Non-pigmented ciliary epithelial cell (primary cell): Measurements from ENCODE around the gene MT1F.
A peak's percentile ranks its signal among the peaks of the same experiment; 100 is the strongest.
"Not testable (repeated sequence)": the region's sequence is repeated elsewhere in the genome, so short reads cannot be mapped to it uniquely, and the experiment has no call there.

ENCODE experiments used
- DNase-seq: peaks from one replicate; pipeline ENCODE4 v3.0.0-alpha.2; 2010; ENCODE audit warnings: low read depth

The MT1F gene

DNA sequence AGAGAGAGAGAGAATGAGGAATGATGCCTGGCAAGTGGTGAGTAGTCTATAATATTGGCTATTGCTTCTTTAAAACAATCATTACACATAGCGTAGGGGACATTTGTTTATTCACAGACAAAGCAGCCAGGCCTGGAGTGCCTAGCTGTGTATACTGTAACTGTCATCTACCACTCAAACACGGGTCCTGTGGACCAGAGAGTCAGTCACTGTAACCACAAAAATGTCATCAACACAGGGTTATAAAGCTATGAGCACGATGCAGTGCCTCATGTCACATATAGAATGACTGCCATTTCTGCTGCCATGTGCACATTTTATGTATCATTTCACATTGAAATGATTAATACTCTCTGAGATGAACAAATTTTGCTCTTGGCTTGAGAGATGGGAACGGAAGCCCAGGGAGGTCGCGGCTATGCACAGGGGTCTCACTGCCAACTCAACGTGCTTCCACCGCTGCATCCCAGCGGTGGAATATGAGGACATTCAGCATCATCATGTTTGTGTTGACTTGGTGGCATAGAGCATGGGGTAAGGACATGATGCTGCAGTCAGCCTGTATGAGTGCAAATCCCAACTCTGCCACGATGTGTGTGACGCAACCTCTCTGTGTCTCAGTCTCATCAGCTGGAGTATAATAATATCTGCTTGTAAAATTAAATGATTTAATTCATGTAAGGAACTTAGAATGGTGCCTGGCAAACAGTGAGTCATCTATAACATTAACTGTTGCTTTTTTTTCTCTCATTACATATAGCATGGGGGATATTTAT, 15.2 kb downstream of the MT1F start:
- DNase-seq = no peak

DNA sequence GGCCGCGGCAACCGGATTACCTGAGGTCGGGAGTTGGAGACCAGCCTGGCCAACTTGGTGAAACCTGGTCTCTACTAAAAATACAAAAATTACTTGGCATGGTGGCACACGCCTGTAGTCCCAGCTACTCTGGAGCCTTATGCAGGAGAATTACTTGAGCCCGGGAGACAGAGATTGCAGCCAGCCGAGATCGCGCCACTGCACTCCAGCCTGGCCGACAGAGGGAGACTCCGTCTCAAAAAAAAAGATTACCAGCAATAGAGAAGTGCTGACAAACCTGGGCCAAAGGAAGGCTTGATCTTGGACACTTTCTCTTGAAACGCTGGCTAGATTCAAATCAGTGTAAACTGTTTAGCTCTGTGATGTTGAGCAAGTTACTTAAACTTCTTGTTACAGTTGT, 16.2 kb downstream of the MT1F start:
- no peak for DNase-seq

DNA sequence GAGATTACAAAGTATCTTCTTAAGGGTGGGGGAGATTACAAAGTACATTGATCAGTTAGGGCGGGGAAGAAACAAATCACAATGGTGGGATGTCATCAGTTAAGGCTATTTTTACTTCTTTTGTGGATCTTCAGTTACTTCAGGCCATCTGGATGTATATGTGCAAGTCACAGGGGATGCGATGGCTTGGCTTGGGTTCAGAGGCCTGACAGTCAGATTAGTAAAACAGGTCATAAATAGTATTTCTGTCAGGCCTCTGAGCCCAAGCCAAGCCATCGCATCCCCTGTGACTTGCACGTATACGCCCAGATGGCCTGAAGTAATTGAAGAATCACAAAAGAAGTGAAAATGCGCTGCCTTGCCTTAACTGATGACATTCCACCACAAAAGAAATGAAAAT, 16.8 kb downstream of the MT1F start:
- not testable (repeated sequence) for DNase-seq

DNA sequence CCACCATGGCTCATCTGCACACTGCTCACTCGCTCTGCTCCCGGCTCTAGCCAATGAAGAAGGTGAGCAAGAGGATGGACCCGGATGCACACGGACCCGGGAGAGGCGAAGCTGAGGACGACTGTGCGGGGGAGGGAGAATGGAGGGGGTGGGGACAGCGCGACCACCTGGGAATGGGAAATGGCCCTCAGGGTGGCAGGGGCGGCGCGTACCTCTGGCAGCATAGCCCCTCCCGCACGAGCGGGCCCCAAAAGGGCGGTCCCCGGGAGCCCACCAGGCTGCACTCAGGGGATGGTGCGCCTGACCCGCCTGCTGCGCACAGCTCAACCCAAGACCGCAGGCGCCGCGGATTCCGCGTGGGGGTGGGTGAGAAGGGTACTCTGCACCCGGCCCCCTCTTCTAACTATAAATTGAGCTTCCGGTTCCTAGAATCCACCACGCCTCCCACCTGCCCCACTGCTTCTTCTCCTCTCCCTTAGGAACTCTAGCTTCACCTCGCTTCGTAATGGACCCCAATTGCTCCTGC, 18.0 kb downstream of the MT1F start:
- no peak for DNase-seq

DNA sequence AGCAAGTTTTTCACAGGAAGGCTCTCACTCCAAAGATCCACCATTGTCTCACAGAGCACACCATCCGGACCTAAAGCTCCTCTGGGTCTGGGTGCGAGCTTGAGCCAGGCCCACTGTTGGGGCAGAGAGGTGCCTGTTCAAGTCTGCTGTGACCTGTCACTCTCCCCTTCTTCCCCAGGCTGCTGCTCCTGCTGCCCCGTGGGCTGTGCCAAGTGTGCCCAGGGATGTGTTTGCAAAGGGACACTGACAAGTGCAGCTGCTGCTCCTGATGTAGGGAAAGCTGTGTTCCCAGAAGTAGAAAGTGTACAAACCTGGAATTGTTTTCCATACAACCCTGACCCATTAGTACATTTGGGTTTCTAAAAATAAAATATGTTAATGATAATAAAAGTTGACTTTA, 19.7 kb downstream of the MT1F start:
- DNase-seq = no peak

DNA sequence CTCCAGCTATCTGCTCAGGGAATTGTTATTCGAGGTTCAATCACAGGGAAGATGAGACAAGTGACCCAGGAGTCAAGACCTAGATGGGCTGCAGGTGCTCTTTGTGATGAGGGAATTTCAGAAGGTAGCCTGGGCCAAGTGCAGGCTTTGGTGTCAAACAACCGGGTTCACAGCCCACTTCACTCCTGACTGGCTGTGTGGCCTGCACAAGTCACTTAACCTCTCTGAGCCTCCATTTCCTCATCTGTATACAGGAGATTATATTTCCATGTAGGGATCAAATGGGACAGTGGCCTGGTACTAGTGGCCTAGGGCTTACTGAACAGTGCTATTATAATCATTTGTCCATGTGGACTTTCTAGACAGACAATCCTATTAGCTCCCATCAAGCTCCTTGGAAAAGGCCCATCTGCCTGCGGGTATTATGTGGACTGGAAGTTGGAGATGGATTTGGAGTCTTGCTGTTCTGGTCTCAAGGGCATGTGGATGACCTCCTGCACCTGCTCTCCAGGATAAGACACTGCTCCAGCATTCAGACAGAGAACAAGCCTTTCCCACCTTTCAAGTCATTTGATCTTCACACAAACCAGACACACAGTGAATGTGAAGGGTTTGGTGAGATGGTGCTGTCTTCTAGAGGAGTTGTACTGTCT, 21.4 kb downstream of the MT1F start:
- DNase-seq = no peak

DNA sequence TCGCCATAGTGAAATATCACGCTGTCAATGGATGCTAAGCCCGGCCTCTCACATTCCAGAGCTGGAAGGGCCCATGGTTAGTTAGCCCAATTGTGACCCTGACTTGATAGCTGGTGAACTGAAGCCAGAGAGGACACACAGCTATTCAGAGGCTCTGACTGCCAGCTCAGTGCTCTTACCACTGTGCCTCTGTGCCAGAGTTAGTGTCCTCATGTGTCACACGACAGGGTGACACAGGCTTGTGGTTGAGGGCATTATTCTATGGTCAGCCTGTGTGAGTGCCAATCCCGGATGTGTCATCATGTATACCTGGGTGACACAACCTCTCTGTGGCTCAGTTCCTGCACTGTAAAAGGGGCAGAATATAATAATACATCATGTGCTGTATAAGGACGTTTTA, 22.1 kb downstream of the MT1F start:
- no peak for DNase-seq

DNA sequence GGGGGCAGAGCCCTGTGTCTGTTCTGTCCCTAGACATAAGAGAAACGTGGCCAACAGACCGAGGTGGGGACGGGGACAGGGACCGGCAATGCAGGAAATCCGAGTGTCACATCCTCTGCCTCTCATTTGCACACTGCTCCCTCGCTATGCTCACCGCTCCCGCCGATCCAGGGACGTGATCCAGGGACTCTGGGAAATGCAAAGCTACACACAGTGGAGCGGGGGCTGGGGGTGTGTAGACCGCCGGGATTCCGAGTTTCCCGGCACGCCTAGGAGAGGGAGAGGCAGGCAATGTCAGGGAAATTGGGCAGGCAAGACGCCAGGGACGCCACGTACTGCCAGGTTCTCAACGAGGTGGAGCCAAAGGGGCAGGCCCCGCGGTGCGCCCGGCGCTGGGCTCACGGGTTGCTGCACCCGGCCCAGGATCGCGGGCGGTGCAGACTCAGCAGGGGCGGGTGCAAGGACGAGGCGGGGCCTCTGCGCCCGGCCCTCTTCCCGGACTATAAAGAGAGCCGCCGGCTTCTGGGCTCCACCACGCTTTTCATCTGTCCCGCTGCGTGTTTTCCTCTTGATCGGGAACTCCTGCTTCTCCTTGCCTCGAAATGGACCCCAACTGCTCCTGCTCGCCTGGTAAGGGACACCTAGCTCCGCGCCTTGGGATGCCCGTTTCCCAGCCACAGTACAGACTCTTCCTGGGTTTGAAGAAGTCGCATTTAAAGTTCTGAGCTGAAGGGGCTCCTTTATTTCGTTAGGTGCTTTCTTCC, 24.4 kb downstream of the MT1F start, which contains the start of gene MT1X:
TSS of gene MT1X (plus strand) at position 532 of the 764 bp plus-strand sequence. CDS start at position 603, 71 bp downstream.
- DNase-seq = peak; percentile 24

DNA sequence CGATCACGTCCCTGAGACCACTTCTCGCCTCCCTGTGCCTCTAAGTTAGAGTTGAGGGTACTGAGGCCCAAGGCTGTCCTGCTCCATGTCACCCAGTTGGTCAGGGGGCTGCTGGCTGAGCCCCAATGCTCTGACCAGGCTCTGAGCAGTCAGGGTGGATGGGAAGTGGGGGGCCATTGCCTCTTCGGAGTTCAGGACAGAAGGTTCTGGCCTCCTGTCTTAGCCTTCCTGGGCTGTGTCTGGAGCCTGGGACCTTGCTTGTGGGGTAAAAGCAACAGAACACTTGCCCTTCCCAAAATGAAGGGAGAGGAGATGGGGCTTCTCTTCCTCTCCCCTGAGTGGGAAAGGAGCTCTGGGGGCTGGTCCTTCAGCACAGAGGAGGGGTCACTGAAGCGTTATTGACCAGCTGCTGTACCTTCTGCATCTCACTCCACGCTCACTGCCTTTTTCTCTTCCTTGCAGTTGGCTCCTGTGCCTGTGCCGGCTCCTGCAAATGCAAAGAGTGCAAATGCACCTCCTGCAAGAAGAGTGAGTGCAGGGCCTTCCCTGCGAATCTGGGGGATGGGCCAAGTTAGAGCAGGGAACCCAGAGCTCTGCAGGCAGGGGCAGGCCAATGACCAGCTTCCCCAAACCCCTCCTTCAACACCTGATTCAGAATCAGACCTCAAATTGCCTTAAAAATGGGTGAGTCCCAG, 25.1 kb downstream of the MT1F start:
- no peak for DNase-seq

DNA sequence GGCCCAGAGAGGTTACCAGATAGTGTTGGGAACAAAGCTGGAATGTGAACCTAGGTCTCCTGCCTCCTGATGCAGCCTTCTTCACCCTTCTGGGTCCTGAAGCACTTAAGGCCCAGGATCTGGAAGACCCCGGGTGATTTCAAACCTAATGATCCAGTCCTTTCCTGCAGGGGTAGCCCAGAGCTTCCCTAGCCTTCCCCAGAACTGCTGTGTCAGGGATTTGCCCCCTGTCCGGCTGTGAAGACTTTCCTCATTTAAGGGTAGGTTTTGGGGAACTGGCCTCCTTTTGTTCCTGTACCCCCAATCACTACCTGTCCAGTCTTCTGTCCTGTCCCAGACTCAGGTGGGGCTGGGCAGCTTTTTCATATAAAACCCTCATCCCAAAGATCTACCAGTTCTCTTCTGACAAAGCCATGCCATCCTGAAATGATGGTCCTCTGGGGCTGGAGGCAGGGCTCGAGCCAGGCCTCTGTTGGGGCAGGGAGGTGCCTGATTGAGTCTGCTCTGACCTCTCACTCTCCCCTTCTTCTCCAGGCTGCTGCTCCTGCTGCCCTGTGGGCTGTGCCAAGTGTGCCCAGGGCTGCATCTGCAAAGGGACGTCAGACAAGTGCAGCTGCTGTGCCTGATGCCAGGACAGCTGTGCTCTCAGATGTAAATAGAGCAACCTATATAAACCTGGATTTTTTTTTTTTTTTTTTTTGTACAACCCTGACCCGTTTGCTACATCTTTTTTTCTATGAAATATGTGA, 25.8 kb downstream of the MT1F start:
- DNase-seq = no peak

DNA sequence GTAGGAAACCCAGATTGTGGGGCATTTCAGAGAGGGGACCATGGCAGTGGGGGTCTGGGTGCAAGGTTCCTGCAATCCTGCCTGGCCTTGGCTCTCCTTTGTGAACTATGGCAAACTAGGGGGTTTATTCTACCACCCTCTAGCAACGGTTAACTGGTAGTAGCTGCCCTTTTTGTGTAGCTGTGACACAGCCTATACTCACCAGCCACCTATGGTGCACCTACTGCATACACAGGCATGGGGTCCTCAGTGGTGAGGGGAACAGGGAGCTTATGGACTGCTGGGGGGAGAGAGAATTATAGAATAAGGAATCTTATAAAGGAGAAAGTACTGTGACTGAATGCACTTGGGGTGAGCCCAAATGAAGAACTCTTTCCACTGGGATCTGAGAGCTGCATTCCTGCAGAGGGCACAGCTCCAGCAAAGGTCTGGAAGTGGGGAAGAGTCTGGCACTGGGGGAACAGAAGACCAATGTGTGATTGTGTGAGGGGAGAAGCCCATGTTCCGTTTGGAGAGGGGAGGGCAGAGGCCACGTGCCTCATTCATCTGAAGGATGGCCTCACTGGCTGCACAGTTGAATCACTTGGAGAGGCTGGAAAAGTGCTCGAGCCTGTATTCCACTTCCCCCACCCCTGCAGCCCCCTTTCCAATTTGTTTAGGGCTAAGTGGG, 26.6 kb downstream of the MT1F start:
- DNase-seq = no peak

DNA sequence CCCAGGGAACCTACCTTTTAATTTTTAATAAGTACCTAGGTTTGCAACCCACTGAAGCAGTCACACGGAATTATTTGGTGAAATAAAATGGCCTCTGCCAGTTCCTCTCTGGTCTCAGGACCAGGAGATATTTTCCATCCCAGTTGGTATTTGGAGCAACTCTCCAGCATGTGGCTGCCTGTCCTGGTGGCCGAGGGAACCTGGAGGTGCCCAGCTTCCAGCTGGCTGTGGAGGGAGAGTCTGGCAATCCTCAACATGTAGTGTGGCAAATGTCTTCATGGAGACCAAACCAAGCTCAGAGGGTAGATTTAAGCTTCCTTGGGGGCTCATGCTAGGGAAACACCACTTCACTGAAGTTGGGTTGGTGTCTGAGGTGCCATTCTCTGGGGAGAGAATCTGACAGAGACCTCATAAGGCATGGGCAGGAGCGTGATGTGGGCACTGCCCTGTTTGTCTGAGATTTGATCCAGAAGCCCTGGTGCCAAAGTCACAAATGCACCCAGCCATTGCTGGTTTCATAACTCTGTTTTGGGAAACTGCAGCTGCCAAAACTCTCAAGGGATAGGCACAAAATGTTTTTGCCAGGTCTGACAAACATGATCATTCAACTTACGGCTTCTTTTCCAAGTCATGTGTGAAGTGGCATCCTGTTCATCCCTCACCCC, 27.3 kb downstream of the MT1F start:
- no peak for DNase-seq

DNA sequence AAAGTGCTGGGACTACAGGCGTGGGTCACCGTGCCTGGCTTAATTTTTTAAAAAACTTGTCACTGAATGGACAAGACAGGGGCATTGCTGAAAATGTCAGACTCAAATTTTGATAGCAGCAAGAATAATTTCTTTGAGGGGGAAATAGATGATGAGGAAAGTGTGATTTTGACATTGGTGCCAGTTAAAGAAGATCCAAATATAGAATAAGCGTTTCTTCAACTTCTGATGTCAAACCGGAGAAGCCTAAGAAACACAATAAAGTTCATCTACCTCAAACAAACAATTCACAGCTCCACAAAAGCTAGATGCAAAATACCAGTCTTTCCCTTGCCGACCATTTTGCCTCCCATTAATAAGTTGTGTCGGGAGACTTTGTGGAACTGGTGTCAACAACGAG, 29.0 kb downstream of the MT1F start:
- no peak for DNase-seq

DNA sequence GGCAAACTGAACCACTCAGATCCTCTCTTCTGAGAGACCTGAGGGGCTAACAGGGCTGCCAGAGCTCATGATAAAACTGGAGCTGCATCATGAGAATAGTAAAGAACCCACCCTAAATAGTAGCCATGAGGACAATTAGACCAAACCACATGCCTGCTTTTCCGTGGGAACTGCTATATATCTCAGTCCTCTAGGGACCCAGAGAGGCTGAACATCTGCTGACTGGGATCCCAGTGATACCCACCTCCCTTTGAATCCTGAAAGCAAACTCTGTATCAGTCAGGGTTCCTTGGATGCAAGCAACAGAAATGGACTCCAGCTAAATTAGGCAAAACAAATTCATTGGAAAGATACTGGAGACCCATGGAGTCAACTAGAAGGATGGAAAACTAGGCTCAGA, 31.0 kb downstream of the MT1F start:
- no peak for DNase-seq

DNA sequence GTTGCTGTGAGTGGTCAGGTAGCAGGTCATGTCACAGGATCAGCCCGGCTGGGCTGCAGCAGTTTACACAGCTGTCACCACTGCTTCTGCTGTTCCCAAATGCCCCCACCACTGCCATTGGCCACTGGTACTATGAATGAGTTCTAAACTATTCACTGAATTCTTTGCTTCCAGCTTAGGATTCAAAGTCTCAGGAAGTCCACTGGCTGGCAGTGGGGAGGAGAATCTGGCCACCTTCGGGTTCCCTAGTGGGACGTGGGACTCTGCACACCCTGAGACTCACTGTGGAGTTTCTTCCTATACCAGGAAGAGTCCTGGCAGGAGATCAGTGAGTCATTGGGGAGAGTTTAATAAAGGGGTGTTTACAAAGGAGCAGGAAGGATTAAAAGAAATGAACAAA, 31.4 kb downstream of the MT1F start:
- no peak for DNase-seq

DNA sequence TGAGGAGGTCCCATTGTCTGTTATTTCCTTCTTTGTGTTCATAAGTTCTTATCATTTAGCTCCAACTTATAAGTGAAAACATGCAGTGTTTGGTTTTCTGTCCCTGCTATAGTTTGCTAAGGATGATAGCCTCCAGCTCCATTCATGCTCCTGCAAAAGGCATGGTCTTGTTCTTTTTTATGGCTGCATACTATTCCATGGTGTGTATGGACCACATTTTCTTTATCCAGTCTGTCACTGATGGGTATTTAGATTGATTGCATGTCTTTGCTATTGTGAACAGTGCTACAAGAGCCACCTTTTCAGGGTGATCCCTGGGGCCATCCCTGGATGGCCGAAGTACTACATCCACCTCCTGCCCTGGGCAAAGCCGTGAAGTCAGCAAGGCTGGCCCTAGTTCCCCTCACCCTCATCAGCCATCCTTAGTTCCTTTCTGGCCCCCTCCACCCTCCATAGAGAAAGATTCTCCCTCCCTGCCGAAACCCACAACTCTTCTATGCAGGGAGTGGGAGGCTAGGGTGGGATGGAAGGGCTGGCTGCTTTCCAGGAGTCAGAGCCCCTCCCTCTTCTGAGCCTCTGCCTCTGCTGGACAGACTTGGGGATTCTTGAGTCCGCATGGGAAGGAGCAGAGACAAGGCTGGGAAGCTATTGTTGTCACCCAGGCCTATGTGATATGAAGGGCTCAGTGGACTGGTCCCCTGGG, 32.8 kb downstream of the MT1F start:
- no peak for DNase-seq

DNA sequence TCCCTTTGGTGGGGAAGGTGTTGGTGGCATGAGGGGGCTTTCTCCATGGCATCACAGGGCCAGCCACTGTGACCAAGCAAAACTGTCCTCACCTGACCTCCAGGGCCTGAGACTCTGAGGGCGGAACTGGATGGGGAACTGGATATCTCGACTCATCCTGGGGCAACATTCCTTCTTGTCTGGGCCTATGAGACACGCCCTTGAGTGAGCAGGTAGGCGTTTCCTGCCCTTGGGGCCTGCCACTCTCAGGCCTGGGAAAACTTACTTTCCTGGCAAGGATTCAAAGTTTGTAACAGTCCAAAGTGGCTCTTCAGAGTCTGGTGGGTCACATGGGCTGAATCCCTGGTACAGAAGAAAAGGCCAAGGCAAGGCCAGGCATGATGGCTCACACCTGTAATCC, 34.1 kb downstream of the MT1F start:
- no peak for DNase-seq

DNA sequence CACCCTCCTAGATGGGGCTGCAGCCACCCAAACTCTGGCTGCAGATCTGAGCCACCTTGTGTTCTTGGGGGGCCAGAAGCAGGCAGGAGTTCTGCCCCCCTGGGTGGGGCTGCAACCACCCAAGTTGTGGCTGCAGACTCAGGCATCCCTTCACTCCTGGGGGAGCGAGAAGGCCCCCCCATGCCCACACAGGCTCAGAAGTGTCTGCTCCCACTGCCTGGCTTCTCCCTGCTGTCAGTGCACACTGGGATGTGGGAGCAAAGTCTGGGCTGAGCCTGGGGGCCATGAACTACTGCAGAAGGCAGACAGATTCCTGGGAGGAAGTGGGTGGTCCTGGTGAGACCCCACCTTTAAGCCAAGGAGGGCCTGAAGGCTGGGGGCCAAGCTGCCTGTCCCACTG, 37.5 kb downstream of the MT1F start:
- no peak for DNase-seq

DNA sequence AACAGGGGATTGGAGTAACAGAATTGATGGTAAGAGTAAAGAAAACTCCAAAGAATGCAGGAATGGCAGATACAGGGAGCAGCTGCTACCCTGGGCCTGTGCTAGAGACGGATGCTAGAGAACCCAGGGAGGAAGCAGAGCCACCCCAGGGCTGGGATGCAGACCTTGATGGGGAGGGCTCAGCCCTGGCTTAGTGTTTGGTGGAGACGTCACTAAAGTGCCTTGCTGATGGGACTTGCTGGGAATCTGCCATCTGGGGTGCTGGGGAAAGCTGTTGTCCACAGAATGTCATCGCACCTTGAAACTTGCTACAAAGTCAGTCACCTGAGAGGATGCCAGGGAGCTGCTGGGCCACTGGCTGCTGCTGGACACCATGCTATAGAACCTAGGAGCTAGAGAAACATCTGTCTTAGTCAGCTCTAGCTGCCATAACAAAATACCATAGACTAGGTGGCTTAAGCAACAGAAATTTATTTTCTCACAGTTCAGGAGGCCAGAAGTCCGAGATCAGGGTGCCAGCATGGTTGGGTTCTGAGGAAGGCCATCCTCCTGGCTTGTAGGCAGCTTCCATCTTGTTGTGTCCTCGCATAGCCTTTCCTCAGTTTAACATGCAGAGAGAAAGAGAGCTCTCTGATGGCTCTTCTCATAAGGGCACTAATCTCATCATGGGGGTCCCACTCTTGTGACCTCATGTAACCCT, 39.8 kb downstream of the MT1F start:
- DNase-seq = no peak
